Memory B cell (primary cell): ENCODE data around the gene LEKR1.
A peak's percentile ranks its signal among the peaks of the same experiment; 100 is the strongest.
"Not testable (repeated sequence)": the region's sequence is repeated elsewhere in the genome, so short reads cannot be mapped to it uniquely, and the experiment has no call there.

Source experiments
- ATAC-seq: fragments of 150-1000 bp; cut with Tn5 transposase; 2 replicates; pipeline ENCODE4 v1.10.0; 2021; ENCODE audit warnings: low read depth, mild to moderate bottlenecking, moderate library complexity
- DNase-seq, 2 donors: peaks; one replicate each; pipeline ENCODE4 v3.0.0; 2022; ENCODE audit warnings: low spot score in 2 of 2
- H3K27ac Mint-ChIP-seq: one replicate; pipeline ENCODE4 v1.8.0; 2022; ENCODE audit warnings: mild to moderate bottlenecking, moderate library complexity, mixed read lengths
- H3K27me3 Mint-ChIP-seq: one replicate; pipeline ENCODE4 v1.8.0; 2022; ENCODE audit warnings: mixed read lengths
- H3K36me3 Mint-ChIP-seq: one replicate; pipeline ENCODE4 v1.8.0; 2022; ENCODE audit warnings: mild to moderate bottlenecking, mixed read lengths
- H3K4me1 Mint-ChIP-seq: one replicate; pipeline ENCODE4 v1.8.0; 2022; ENCODE audit warnings: mixed read lengths
- H3K4me3 Mint-ChIP-seq: one replicate; pipeline ENCODE4 v1.8.0; 2022; ENCODE audit warnings: mild to moderate bottlenecking, moderate library complexity, mixed read lengths
- H3K9me3 Mint-ChIP-seq: one replicate; pipeline ENCODE4 v1.8.0; 2022; ENCODE audit warnings: mixed read lengths

LEKR1 gene

GRCh38 chr3:156816794-156817645 lies 9.1 kb upstream of the LEKR1 start:
- ATAC-seq: peak; percentile 85
- peaks cover 12% of the 10 kb centered on the region for H3K4me1 Mint-ChIP-seq
- H3K36me3 Mint-ChIP-seq: no peaks in the 10 kb centered on the region
- peak; percentile 74 to 76 for DNase-seq
- no peaks in the 10 kb centered on the region for H3K27me3 Mint-ChIP-seq
- H3K9me3 Mint-ChIP-seq: no peaks in the 10 kb centered on the region
- peak overlapping the region; percentile 98 for H3K27ac Mint-ChIP-seq
- peak overlapping the region; percentile 96 for H3K4me3 Mint-ChIP-seq

- Mint-ChIP-seq H3K27me3 (no peaks in the 10 kb centered on the region), H3K4me3 (peak overlapping the region; percentile 96), H3K27ac (peak overlapping the region; percentile 98), H3K9me3 (no peaks in the 10 kb centered on the region), H3K36me3 (no peaks in the 10 kb centered on the region), H3K4me1 (peaks cover 12% of the 10 kb centered on the region)
- no peak for ATAC-seq
- DNase-seq: no peak
Measured at GRCh38 chr3:156817646-156818272, 8.4 kb upstream of the LEKR1 start.

DNA sequence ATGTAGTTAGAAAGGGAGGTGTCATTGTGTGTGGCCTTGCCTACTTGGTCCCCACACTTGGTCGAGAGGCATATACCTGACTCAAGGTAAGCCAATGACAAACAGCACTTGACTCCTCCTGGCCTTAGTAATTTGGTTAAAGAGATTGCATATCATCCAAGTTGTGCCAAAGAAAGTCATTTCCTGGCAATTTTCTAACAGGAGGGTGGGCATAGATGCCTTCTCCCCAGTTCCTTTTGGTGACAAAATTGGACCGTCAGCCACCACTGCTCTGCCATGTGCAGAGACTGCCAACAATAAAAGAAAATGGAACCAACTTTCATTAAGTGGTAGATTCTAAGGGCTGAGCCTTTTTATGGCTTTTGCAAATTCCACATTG lies 7.9 kb upstream of the LEKR1 start:
- Mint-ChIP-seq H3K27me3 (no peaks in the 10 kb centered on the region), H3K9me3 (no peaks in the 10 kb centered on the region), H3K27ac (peak overlapping the region; percentile 84), H3K36me3 (no peaks in the 10 kb centered on the region), H3K4me3 (peak overlapping the region; percentile 58), H3K4me1 (peaks cover 10% of the 10 kb centered on the region)
- no peak for DNase-seq
- ATAC-seq: no peak

- Mint-ChIP-seq H3K27me3 (no peaks in the 10 kb centered on the region), H3K4me3 (no peak overlapping the region), H3K36me3 (no peaks in the 10 kb centered on the region), H3K27ac (no peak overlapping the region), H3K9me3 (no peaks in the 10 kb centered on the region), H3K4me1 (peaks cover 8% of the 10 kb centered on the region)
- ATAC-seq (no peak), DNase-seq (no peak)
Measured at GRCh38 chr3:156818890-156819289, 7.3 kb upstream of the LEKR1 start.

DNA sequence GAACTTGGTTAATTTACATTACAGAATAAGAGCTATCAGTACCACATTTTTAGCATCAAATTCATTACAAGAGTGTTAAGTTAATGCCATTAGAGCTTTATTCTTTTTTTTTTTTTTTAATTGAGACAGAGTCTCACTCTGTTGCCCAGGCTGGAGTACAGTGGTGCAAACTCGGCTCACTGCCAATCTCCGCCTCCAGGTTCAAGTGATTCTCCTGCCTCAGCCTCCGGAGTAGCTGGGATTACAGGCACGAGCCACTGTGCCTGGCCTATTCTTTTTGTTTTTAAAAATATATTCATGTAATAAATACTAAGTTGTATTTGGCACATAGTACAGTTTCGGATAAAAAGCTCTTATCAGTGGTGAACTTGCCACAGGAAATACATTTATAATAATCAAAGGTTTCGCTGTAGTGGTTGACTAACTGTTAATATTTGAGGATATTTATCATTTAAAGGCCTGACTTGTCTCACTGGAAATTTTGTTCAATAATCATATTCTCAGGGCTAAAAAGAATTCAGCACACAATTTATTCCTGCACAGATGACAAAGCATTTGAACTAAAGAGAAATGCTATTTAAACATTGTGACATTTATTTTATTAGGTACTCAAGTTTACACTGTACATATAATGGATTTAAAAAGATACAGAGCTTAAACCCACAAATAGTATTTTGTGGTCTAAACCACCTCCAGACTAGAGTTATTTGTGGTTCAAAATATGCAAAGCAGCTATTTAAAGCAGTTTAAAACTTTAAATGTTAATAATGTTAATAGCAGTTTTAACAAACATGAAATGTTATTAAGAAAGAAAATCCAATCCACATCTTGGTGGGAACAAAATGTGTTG lies 6.1 kb upstream of the LEKR1 start:
- Mint-ChIP-seq H3K27me3 (no peaks in the 10 kb centered on the region), H3K4me1 (peaks cover 8% of the 10 kb centered on the region), H3K27ac (no peak overlapping the region), H3K9me3 (no peaks in the 10 kb centered on the region), H3K36me3 (no peaks in the 10 kb centered on the region), H3K4me3 (no peak overlapping the region)
- ATAC-seq: no peak
- no peak for DNase-seq

DNA sequence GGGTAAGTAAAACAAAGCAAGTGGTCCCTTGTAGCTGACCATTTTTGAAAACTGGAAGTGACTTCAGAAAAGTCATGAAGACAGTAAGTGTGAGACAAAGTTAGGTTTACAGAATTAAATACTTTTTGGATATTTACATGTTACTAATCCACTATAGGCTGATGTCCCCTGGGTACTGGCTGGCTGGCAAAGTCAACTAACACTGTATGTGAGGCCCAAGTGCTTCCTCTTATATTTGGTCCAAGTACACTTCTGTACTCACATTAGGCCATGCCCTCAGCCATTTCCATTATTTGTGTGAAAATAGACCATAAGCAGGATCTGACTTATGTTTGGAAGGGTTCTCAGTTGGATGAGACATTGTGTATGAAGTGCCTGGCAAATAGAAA lies 5.5 kb upstream of the LEKR1 start:
- peaks cover 11% of the 10 kb centered on the region for H3K4me1 Mint-ChIP-seq
- no peaks in the 10 kb centered on the region for H3K27me3 Mint-ChIP-seq
- H3K4me3 Mint-ChIP-seq: no peak overlapping the region
- H3K9me3 Mint-ChIP-seq: no peaks in the 10 kb centered on the region
- H3K27ac Mint-ChIP-seq: no peak overlapping the region
- ATAC-seq (no peak), DNase-seq (no peak)
- H3K36me3 Mint-ChIP-seq: no peaks in the 10 kb centered on the region

- H3K27ac Mint-ChIP-seq, H3K27me3 Mint-ChIP-seq, DNase-seq: not testable (repeated sequence)
Measured at GRCh38 chr3:156822626-156823260, 3.4 kb upstream of the LEKR1 start.

GRCh38 chr3:156825795-156826143 lies 384 bp upstream of the LEKR1 start:
- ATAC-seq (peak; percentile 57), DNase-seq (no peak)
- no peaks in the 10 kb centered on the region for H3K9me3 Mint-ChIP-seq
- peaks cover 4% of the 10 kb centered on the region for H3K36me3 Mint-ChIP-seq
- peak overlapping the region; percentile 99 for H3K4me3 Mint-ChIP-seq
- no peaks in the 10 kb centered on the region for H3K27me3 Mint-ChIP-seq
- H3K27ac Mint-ChIP-seq: peak overlapping the region; percentile 98
- H3K4me1 Mint-ChIP-seq: peaks cover 18% of the 10 kb centered on the region

More at GRCh38 chr3:156822626-156823260, 3.4 kb upstream of the LEKR1 start:
- peaks cover 21% of the 10 kb centered on the region for H3K4me1 Mint-ChIP-seq
- H3K9me3 Mint-ChIP-seq, H3K4me3 Mint-ChIP-seq, ATAC-seq, H3K36me3 Mint-ChIP-seq: not testable (repeated sequence)

DNA sequence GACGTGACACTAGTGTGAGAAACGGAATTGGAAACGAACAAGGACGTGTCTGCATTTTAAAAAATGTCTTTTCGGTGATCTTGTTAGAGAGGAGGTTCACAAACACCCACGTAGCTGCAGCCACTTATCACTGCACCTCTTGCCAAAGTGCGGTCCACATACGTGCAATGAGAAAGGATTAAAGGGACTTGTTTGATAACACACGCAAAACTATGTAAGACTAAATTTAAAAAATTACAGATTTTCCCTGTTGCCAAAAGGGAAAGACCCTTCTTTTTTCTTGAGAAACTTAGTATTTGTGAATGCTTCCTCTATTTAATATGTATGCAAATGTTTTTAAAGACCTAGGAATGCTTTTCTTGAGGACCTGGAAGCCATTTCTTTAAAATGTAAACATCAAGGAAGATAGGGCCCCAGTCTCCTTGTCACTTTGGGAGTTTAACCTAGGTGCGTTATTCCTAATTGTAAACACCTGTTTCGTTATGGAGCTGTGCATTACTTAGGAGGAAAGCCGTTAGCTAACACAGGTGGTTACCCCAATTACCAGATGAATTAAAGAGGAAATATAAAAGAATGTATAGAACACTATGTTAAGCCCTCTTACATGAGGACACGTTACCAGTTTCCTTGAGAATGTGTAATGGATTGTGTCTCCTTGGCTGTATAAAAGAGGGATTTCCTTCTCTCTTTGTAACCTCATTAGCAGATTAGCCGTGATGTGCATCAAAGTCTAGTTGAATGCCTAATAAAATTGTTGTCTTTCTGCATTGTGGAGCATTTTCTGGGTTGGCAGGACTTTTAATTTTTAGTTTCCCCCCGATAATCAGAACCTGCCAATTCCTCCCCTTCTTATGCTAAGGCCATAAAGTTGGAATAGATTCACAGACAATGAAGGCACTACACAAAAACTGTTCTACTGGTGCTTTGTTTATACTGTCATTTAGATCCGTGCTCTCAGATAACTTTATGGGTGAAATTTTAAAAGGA lies 1.0 kb downstream of the LEKR1 start:
- peak overlapping the region; percentile 98 for H3K27ac Mint-ChIP-seq
- H3K4me3 Mint-ChIP-seq: peak overlapping the region; percentile 99
- ATAC-seq: no peak

GRCh38 chr3:156831006-156831405 lies 4.9 kb downstream of the LEKR1 start:
- no peaks in the 10 kb centered on the region for H3K27me3 Mint-ChIP-seq
- DNase-seq (no peak), ATAC-seq (no peak)
- no peak overlapping the region for H3K4me3 Mint-ChIP-seq
- peaks cover 11% of the 10 kb centered on the region for H3K4me1 Mint-ChIP-seq
- H3K36me3 Mint-ChIP-seq: peaks cover 6% of the 10 kb centered on the region
- no peak overlapping the region for H3K27ac Mint-ChIP-seq
- H3K9me3 Mint-ChIP-seq: no peaks in the 10 kb centered on the region

More for the DNA sequence above, 1.0 kb downstream of the LEKR1 start:
- Mint-ChIP-seq H3K27me3 (no peaks in the 10 kb centered on the region), H3K36me3 (peaks cover 6% of the 10 kb centered on the region), H3K4me1 (peaks cover 18% of the 10 kb centered on the region), H3K9me3 (no peaks in the 10 kb centered on the region)
- DNase-seq: no peak

DNA sequence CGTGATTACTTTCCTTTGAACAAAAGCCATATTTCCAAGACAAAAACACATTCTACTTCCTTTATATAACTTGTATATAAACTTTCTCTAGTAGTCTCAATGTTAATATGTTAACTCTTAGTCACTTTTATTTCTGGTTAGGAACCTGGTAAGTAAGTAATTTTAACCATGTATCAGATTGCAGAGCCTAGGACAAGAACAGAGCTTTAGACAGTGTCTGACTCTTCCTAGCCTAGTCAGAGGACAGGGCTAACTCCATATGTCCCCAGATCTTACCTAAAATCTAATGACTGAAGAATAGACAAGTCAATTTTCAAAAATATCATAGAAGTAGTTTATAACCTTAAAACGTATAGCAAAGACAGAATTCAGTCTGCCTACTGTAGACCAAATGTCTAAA lies 8.3 kb downstream of the LEKR1 start:
- Mint-ChIP-seq H3K9me3 (no peaks in the 10 kb centered on the region), H3K4me3 (no peak overlapping the region), H3K27me3 (no peaks in the 10 kb centered on the region), H3K36me3 (peaks cover 6% of the 10 kb centered on the region), H3K27ac (no peak overlapping the region), H3K4me1 (no peaks in the 10 kb centered on the region)
- DNase-seq (no peak), ATAC-seq (no peak)

DNA sequence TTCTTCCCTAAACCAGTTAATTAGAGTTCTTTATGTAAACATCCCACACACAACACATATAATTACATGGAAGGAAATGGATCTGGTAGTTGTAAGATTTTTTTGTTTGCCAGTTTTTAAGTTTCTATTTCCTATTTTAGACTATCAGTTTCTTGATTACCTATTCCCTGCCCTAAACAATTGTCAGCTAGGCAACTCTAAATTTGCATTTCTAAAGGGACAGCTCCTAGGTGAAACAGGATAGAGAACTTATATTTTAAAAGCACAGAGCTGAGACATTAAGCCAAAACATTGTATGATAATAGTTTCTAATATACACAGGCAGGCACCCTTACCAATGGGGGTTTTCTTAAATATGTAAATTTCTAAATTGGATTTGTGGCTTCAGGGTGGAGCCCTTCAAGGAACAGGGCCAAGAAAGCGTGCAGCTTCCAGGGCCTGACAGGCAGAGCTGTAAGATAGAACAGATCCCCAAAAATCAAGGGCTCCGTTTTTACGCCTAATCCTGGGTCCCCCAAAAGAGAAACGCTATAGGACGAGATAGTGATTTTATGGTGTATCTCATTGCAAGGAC lies 8.9 kb downstream of the LEKR1 start:
- Mint-ChIP-seq H3K4me3 (no peak overlapping the region), H3K9me3 (no peaks in the 10 kb centered on the region), H3K27me3 (no peaks in the 10 kb centered on the region), H3K4me1 (no peaks in the 10 kb centered on the region), H3K36me3 (peaks cover 6% of the 10 kb centered on the region), H3K27ac (no peak overlapping the region)
- DNase-seq: no peak
- no peak for ATAC-seq

DNA sequence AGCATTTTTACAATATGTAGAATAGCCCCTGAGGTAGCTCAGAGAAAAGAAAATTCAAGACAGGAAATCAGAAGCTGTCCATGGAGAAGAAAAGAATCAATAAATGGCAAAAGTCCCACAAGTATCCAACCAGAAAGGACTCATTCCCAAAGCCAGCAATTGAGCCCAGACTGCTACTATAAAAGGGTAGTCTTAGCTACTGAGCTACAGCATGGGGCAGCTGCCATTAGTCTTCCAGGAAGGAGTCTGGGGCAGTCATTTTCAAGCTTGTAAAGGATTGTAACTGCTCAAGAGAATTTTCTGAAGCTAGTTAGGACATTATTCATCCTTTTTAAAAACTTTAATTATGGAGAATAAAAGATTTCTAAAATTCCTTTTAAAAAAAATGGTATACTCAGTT lies 10.5 kb downstream of the LEKR1 start:
- no peaks in the 10 kb centered on the region for H3K36me3 Mint-ChIP-seq
- ATAC-seq (no peak), DNase-seq (no peak)
- H3K4me1 Mint-ChIP-seq: no peaks in the 10 kb centered on the region
- no peaks in the 10 kb centered on the region for H3K27me3 Mint-ChIP-seq
- no peak overlapping the region for H3K27ac Mint-ChIP-seq
- H3K9me3 Mint-ChIP-seq: no peaks in the 10 kb centered on the region
- no peak overlapping the region for H3K4me3 Mint-ChIP-seq
